Stimulated activated naive CD8-positive, alpha-beta T cell treated with anti-CD3 and anti-CD28 coated beads, Interleukin-15, Interleukin-2, amounts not matched to agents 100 ng/mL and 50 ng/mL, for 24 hours (primary cell): ENCODE data around the gene BEAN1.
"Not testable (repeated sequence)": the region's sequence is repeated elsewhere in the genome, so short reads cannot be mapped to it uniquely, and the experiment has no call there.

ENCODE experiments used
- H3K27ac Mint-ChIP-seq: one replicate; pipeline ENCODE4 v1.8.0; 2021; ENCODE audit warnings: mild to moderate bottlenecking, mixed read lengths
- H3K27me3 Mint-ChIP-seq: one replicate; pipeline ENCODE4 v1.8.0; 2021; ENCODE audit warnings: mixed read lengths
- H3K36me3 Mint-ChIP-seq: one replicate; pipeline ENCODE4 v1.8.0; 2021; ENCODE audit warnings: low read depth, mixed read lengths
- H3K4me1 Mint-ChIP-seq: one replicate; pipeline ENCODE4 v1.8.0; 2021; ENCODE audit warnings: low read depth, mixed read lengths
- H3K4me3 Mint-ChIP-seq: one replicate; pipeline ENCODE4 v1.8.0; 2021; ENCODE audit warnings: mild to moderate bottlenecking, mixed read lengths
- H3K9me3 Mint-ChIP-seq: one replicate; pipeline ENCODE4 v1.8.0; 2021; ENCODE audit warnings: mixed read lengths

Gene BEAN1

DNA sequence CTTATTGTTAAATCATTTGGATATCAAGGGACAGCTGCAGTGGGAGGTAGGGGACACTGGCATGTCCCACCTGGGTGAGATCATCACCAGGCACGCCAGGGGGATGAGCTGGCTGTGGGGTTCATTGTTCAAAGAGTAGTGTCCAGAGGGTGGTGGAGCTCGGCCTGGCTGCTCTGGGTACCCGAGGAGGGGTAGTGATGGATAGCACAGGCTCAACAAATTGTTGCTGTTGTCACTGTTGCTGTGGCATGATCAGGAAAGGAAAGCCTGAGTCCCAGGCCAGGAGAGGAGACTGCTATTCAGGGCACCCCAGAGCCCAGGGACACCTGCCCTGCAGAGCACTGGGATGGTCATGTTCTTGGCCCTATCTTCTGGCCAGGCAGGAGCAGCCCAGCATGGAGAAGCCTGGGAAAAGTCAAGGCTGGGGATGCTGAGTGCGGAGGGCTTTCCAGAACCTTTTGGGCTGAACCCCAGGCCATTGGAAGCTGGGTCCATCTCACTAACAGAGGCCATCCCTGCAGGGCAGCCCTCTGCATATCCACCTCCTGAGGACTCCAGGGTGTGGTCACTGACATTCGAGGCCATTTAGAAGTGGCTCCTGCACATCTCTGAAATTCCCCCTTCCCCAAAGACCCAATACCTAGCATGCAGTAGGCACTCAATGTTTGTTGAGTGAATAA, 12.1 kb downstream of the BEAN1 start:
- Mint-ChIP-seq H3K27ac (no peak overlapping the region), H3K27me3 (peaks cover 18% of the 10 kb centered on the region), H3K4me3 (no peak overlapping the region), H3K4me1 (no peaks in the 10 kb centered on the region), H3K36me3 (no peaks in the 10 kb centered on the region), H3K9me3 (no peaks in the 10 kb centered on the region)

DNA sequence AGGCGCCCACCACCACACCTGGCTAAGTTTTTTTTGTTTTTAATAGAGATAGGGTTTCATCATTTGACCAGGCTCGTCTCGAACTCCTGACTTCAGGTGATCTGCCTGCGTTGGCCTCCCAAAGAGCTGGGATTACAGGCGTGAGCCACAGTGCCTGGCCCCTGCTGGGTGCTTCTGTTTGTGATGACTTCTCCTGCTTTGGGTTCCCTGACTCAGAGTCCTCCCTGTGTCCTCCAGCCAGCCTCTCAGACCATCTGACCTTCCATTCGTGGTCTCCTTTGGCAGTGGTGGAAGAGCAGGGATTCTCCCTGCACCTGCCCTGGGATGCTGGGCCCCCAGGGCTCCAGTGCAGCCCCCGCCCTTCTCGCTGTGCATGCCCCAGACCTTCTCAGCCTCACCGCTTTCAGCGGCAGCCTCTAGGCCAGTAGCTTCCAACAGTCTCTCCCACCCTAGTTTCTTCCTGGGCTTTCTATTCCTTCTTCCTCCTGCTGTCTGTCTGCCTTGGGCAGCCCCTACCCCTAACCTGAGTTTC, 13.2 kb downstream of the BEAN1 start:
- Mint-ChIP-seq H3K4me1 (no peaks in the 10 kb centered on the region), H3K4me3 (no peak overlapping the region), H3K9me3 (no peaks in the 10 kb centered on the region), H3K36me3 (no peaks in the 10 kb centered on the region), H3K27me3 (peaks cover 16% of the 10 kb centered on the region), H3K27ac (no peak overlapping the region)

DNA sequence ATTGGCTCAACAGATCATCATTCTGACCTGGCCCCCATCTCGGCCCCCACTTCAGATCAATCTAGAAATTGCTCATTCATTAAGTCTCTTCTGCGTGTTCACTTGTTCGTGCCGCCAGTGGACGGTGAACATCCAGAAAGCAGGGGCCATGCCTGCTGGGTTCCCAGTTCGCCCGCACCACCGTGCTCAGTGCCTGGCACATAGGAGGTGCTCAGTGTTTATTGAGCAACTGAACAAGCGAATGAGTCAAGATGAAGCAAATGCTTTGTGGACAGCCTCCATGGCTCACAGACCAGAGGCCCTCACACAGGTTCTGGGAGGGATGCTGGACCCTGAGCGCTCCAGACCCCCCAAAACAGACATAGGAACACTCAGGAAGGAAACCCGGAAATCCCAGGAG, 13.9 kb downstream of the BEAN1 start:
- Mint-ChIP-seq H3K4me3 (no peak overlapping the region), H3K4me1 (no peaks in the 10 kb centered on the region)

GRCh38 chr16:66441586-66442375, 14.7 kb downstream of the BEAN1 start:
- Mint-ChIP-seq H3K9me3 (no peaks in the 10 kb centered on the region), H3K27me3 (peaks cover 23% of the 10 kb centered on the region), H3K27ac (no peak overlapping the region), H3K36me3 (no peaks in the 10 kb centered on the region), H3K4me3 (no peak overlapping the region), H3K4me1 (no peaks in the 10 kb centered on the region)

More for the DNA sequence above, 13.9 kb downstream of the BEAN1 start:
- H3K27ac Mint-ChIP-seq = no peak overlapping the region
- H3K36me3 Mint-ChIP-seq = no peaks in the 10 kb centered on the region
- no peaks in the 10 kb centered on the region for H3K9me3 Mint-ChIP-seq
- peaks cover 20% of the 10 kb centered on the region for H3K27me3 Mint-ChIP-seq

GRCh38 chr16:66442502-66443268, 15.6 kb downstream of the BEAN1 start:
- H3K9me3 Mint-ChIP-seq = no peaks in the 10 kb centered on the region
- no peak overlapping the region for H3K27ac Mint-ChIP-seq
- no peaks in the 10 kb centered on the region for H3K36me3 Mint-ChIP-seq
- no peaks in the 10 kb centered on the region for H3K4me1 Mint-ChIP-seq
- no peak overlapping the region for H3K4me3 Mint-ChIP-seq
- peaks cover 23% of the 10 kb centered on the region for H3K27me3 Mint-ChIP-seq

DNA sequence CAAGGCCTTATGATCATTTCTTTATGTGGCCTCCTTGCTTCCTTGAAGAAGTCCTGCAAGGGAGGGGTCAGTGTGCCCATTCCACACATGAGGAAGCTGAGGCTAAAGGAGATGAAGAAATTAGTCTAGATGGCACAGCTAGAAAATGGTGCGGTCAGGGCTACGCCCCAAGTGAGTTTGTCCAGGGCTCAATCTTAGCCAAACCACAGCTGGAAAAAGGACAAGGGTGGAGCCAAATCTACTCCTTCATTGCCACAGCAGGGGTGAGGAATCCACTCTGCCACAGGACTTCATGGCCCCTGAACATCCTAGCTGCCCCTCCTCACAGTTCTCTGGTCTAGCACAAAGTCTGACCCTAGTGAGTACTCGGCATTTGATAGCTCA, 16.2 kb downstream of the BEAN1 start:
- Mint-ChIP-seq H3K27me3 (peaks cover 23% of the 10 kb centered on the region), H3K36me3 (no peaks in the 10 kb centered on the region), H3K4me1 (no peaks in the 10 kb centered on the region), H3K9me3 (no peaks in the 10 kb centered on the region), H3K4me3 (no peak overlapping the region), H3K27ac (no peak overlapping the region)

GRCh38 chr16:66444049-66444481, 17.0 kb downstream of the BEAN1 start:
- Mint-ChIP-seq H3K4me3 (no peak overlapping the region), H3K9me3 (no peaks in the 10 kb centered on the region), H3K36me3 (no peaks in the 10 kb centered on the region), H3K27me3 (peaks cover 17% of the 10 kb centered on the region), H3K27ac (no peak overlapping the region), H3K4me1 (no peaks in the 10 kb centered on the region)

- Mint-ChIP-seq H3K36me3 (no peaks in the 10 kb centered on the region), H3K4me3 (no peak overlapping the region), H3K27ac (no peak overlapping the region)
Measured at GRCh38 chr16:66446737-66447136, 19.6 kb downstream of the BEAN1 start.

DNA sequence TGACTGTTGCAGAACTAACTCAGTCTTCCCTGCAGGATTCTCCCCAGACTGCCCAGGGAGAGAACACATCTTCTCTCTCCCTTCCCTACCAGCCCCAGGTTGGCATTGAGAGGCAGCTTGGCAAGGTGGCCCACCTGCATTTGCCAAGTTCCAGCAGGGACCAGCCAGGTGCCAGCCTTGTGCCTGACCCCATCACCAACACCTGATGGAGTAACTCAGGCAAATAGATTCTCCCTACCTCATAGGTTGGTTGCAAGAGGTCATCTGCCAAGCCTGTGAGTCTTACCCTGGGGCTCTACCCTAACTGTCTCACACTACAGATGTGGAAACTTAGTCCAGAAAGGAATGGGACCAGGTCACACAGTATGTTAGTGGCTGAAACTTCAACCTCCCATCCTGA, 20.4 kb downstream of the BEAN1 start:
- Mint-ChIP-seq H3K4me3 (no peak overlapping the region), H3K9me3 (no peaks in the 10 kb centered on the region), H3K27ac (no peak overlapping the region), H3K36me3 (no peaks in the 10 kb centered on the region), H3K4me1 (no peaks in the 10 kb centered on the region), H3K27me3 (peaks cover 11% of the 10 kb centered on the region)

More at GRCh38 chr16:66446737-66447136, 19.6 kb downstream of the BEAN1 start:
- no peaks in the 10 kb centered on the region for H3K4me1 Mint-ChIP-seq
- peaks cover 11% of the 10 kb centered on the region for H3K27me3 Mint-ChIP-seq
- H3K9me3 Mint-ChIP-seq = no peaks in the 10 kb centered on the region

DNA sequence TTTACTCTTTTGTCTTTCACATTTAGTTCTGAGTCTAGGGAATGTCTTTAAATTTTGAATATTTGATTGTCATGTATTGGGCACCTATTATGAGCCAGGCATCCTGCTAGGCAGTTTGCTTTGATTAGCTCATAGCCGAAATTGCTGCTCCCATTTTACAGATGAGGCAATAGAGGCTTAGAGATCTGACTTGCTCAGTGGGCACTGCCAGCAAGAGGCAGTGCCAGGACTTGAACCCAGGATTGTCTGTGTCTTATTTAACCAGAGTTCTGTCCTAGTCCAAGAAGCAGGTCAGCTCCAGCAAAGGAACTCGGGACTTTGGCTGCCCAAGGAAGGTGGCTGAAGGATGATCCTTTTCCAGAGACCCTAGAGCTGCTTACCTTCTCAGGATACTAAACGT, 24.5 kb downstream of the BEAN1 start:
- no peak overlapping the region for H3K27ac Mint-ChIP-seq
- no peak overlapping the region for H3K4me3 Mint-ChIP-seq
- no peaks in the 10 kb centered on the region for H3K36me3 Mint-ChIP-seq
- no peaks in the 10 kb centered on the region for H3K27me3 Mint-ChIP-seq
- H3K9me3 Mint-ChIP-seq = no peaks in the 10 kb centered on the region
- no peaks in the 10 kb centered on the region for H3K4me1 Mint-ChIP-seq

DNA sequence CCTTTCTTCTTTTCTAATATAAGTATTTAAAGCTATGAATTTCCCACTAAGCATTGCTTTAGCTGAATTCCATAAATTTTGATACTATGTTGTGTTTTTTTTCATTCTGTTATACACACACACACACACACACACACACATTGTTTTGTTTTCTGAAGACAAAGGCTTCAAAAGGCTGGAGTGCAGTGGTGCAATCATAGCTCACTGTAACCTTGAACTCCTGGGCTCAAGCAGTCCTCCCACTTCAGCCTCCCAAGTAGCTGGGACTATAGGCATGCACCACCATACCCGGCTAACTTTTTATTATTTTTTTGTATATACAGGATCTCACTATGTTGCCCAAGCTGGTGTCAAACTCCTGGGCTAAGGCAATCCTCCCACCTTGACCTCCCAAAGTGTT, 26.1 kb downstream of the BEAN1 start:
- not testable (repeated sequence) for H3K9me3 Mint-ChIP-seq, H3K4me3 Mint-ChIP-seq

DNA sequence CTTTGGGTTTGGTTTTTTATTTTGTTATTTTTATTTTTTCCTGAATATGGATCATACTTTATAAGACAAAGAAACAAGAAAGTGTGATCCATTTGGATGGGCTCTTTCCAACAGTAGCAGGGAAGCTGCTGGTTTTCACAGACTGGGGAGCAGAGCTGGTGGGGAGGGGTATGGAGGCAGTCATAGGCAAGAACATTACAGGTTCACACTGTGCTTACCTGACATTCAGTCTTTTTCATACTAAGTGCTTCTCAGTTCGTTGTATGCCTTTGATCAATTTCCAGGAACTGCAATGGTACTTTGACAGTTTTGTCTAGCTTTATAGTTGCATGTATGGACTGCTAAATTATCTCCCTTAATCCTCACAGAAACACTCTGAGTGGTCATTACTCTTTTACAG, 27.7 kb downstream of the BEAN1 start:
- peaks cover 7% of the 10 kb centered on the region for H3K27me3 Mint-ChIP-seq
- H3K9me3 Mint-ChIP-seq = no peaks in the 10 kb centered on the region
- H3K27ac Mint-ChIP-seq = no peak overlapping the region
- no peaks in the 10 kb centered on the region for H3K4me1 Mint-ChIP-seq
- no peaks in the 10 kb centered on the region for H3K36me3 Mint-ChIP-seq
- no peak overlapping the region for H3K4me3 Mint-ChIP-seq

More for the DNA sequence above, 26.1 kb downstream of the BEAN1 start:
- H3K4me1 Mint-ChIP-seq, H3K36me3 Mint-ChIP-seq, H3K27ac Mint-ChIP-seq, H3K27me3 Mint-ChIP-seq: not testable (repeated sequence)

- H3K36me3 Mint-ChIP-seq = no peaks in the 10 kb centered on the region
- no peaks in the 10 kb centered on the region for H3K9me3 Mint-ChIP-seq
- H3K27ac Mint-ChIP-seq = no peak overlapping the region
- H3K4me1 Mint-ChIP-seq = no peaks in the 10 kb centered on the region
- no peak overlapping the region for H3K4me3 Mint-ChIP-seq
- H3K27me3 Mint-ChIP-seq = peaks cover 10% of the 10 kb centered on the region
Measured at GRCh38 chr16:66455970-66456369, 28.9 kb downstream of the BEAN1 start.

- Mint-ChIP-seq H3K4me3 (no peak overlapping the region), H3K4me1 (no peaks in the 10 kb centered on the region), H3K27ac (no peak overlapping the region), H3K36me3 (no peaks in the 10 kb centered on the region), H3K27me3 (peaks cover 18% of the 10 kb centered on the region), H3K9me3 (no peaks in the 10 kb centered on the region)
Measured at GRCh38 chr16:66457888-66458287, 30.8 kb downstream of the BEAN1 start.

- H3K27ac Mint-ChIP-seq = no peak overlapping the region
- H3K27me3 Mint-ChIP-seq = peaks cover 22% of the 10 kb centered on the region
- no peak overlapping the region for H3K4me3 Mint-ChIP-seq
- no peaks in the 10 kb centered on the region for H3K9me3 Mint-ChIP-seq
- no peaks in the 10 kb centered on the region for H3K36me3 Mint-ChIP-seq
- no peaks in the 10 kb centered on the region for H3K4me1 Mint-ChIP-seq
Measured at GRCh38 chr16:66458292-66458691, 31.2 kb downstream of the BEAN1 start.
